ENCODE measurements around the gene CRPPA.

DNA sequence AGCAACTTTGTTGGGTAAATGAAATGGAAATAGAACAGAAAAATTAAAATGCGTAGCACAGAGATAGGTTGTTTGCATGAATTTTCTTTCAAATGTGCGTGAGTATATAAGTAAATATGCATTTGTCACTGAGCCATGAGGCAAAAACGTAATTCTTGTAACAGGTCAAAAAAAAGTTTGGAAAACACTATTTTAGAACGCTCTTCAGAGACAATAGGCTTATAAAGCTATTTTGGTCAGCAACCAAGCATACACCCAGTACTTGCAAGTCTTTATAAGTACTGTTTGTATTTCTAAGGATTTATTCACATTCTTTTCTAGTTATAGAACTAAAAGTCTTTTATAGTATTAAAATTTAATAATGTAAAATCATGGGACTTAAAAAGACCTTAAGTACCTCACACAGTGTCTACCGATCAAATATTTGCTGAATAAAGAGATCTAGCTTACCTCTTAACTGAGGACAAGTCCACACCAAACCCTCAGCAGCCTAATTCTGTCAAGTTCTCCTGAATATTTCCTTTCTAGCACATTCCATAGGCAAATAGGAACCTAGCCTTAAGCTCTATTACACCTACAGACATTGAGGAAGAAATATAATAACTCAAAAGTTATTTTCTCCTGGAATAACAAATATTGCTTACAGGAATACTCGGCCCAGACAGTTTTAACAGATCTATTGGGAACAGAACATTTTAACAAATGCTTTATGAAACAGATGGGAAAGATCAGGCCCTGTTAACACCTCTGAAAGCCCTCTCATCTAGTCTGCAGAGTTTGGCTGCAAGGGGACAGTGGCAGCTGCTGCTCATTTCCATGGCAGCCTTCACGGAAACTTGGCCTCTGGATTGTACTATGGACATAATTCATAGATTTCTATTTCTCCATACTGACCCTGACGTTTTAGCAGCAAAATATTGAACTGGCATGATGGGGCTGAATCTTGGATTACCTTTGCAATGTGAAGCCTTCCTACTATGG, 8.8 kb downstream of the CRPPA start:
- TF ChIP-seq, protein P1, sequence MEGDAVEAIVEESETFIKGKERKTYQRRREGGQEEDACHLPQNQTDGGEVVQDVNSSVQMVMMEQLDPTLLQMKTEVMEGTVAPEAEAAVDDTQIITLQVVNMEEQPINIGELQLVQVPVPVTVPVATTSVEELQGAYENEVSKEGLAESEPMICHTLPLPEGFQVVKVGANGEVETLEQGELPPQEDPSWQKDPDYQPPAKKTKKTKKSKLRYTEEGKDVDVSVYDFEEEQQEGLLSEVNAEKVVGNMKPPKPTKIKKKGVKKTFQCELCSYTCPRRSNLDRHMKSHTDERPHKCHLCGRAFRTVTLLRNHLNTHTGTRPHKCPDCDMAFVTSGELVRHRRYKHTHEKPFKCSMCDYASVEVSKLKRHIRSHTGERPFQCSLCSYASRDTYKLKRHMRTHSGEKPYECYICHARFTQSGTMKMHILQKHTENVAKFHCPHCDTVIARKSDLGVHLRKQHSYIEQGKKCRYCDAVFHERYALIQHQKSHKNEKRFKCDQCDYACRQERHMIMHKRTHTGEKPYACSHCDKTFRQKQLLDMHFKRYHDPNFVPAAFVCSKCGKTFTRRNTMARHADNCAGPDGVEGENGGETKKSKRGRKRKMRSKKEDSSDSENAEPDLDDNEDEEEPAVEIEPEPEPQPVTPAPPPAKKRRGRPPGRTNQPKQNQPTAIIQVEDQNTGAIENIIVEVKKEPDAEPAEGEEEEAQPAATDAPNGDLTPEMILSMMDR (conservative IDR thresholded peaks at IDR 0.05; ENCODE audit: low read length) = no peak
- TF ChIP-seq EZH2phosphoT487 (IDR thresholded peaks at IDR 0.05; ENCODE audit: borderline replicate concordance) = no peak
